Astrocyte (in vitro differentiated cells and primary cell): ENCODE data around the gene TYW3. TPM values are rescaled to one million over a fixed set of nuclear protein-coding genes. Genes with fewer than 3 reads are reported as not detected.

Source experiments
- DNase-seq: peaks from one replicate; pipeline ENCODE4 v3.0.0-alpha.2; 2010; ENCODE audit warnings: low read depth
- FAIRE-seq: peaks from 2 replicates; lab custom pipeline; 2011; peaks lifted over from hg19 to GRCh38; lab: Jason Lieb, UNC
- H2AFZ ChIP-seq: 2 replicates; pipeline ENCODE4 v1.6.0; 2012; ENCODE audit warnings: low read depth, low read length, inconsistent platforms
- H3K27ac ChIP-seq: 2 replicates; pipeline ENCODE4 v1.5.1; 2011; ENCODE audit warnings: low read depth, low read length, inconsistent platforms
- H3K27me3 ChIP-seq: 2 replicates; pipeline ENCODE4 v1.6.0; 2011; ENCODE audit warnings: low read length, inconsistent platforms; ENCODE audit not compliant: insufficient read depth
- H3K36me3 ChIP-seq: 2 replicates; pipeline ENCODE4 v1.5.1; 2011; ENCODE audit warnings: low read length, inconsistent platforms; ENCODE audit not compliant: insufficient read depth
- H3K4me1 ChIP-seq: 2 replicates; pipeline ENCODE4 v1.5.1; 2011; ENCODE audit warnings: low read length, inconsistent platforms; ENCODE audit not compliant: insufficient read depth
- H3K4me2 ChIP-seq: 2 replicates; pipeline ENCODE4 v1.6.0; 2012; ENCODE audit warnings: low read length, inconsistent platforms
- H3K4me3 ChIP-seq: 2 replicates; pipeline ENCODE4 v1.5.1; 2011; ENCODE audit warnings: low read depth, mild to moderate bottlenecking, low read length, inconsistent platforms; ENCODE audit not compliant: insufficient read depth
- H3K79me2 ChIP-seq: 2 replicates; pipeline ENCODE4 v1.6.0; 2012; ENCODE audit warnings: mild to moderate bottlenecking, low read length, inconsistent platforms; ENCODE audit not compliant: insufficient read depth
- H3K9ac ChIP-seq: 2 replicates; pipeline ENCODE4 v1.6.0; 2012; ENCODE audit warnings: mild to moderate bottlenecking, low read length, inconsistent platforms
- H3K9me3 ChIP-seq: 2 replicates; pipeline ENCODE4 v1.5.1; 2012; ENCODE audit warnings: low read depth, mild to moderate bottlenecking, low read length, inconsistent platforms; ENCODE audit not compliant: insufficient read depth
- H4K20me1 ChIP-seq: 2 replicates; pipeline ENCODE4 v1.6.0; 2012; ENCODE audit warnings: low read length, inconsistent platforms; ENCODE audit not compliant: insufficient read depth
- H3K27ac Mint-ChIP-seq: one replicate; pipeline ENCODE4 v1.8.0; 2021; ENCODE audit warnings: mild to moderate bottlenecking, mixed read lengths; ENCODE audit not compliant: unreplicated experiment
- H3K27me3 Mint-ChIP-seq: one replicate; pipeline ENCODE4 v1.8.0; 2021; ENCODE audit warnings: low read depth, mixed read lengths; ENCODE audit not compliant: unreplicated experiment
- H3K36me3 Mint-ChIP-seq: one replicate; pipeline ENCODE4 v1.8.0; 2021; ENCODE audit warnings: low read depth, mixed read lengths; ENCODE audit not compliant: unreplicated experiment
- H3K4me1 Mint-ChIP-seq: one replicate; pipeline ENCODE4 v1.8.0; 2021; ENCODE audit warnings: low read depth, mixed read lengths; ENCODE audit not compliant: unreplicated experiment
- H3K4me3 Mint-ChIP-seq: one replicate; pipeline ENCODE4 v1.8.0; 2021; ENCODE audit warnings: mild to moderate bottlenecking, moderate library complexity, mixed read lengths; ENCODE audit not compliant: unreplicated experiment
- H3K9me3 Mint-ChIP-seq: one replicate; pipeline ENCODE4 v1.8.0; 2021; ENCODE audit warnings: mild to moderate bottlenecking, mixed read lengths; ENCODE audit not compliant: unreplicated experiment
- CTCF ChIP-seq: IDR thresholded peaks from 2 replicates; pipeline ENCODE4 v1.5.1; 2011; ENCODE audit warnings: low read depth, mild to moderate bottlenecking, inconsistent platforms, low read length, moderate library complexity; ENCODE audit not compliant: insufficient read depth
- EZH2 ChIP-seq: IDR thresholded peaks from 2 replicates; pipeline ENCODE4 v1.6.1; 2012; ENCODE audit warnings: mild to moderate bottlenecking, low read length, inconsistent platforms; ENCODE audit not compliant: insufficient read depth
- total RNA-seq: library from RNA; stranded (reverse); gene quantifications from 2 replicates; pipeline ENCODE4 v1.2.1, GENCODE V29; 2021

Gene TYW3
- total RNA-seq, 1 donor from 2014 or later = 19.4 TPM

DNA sequence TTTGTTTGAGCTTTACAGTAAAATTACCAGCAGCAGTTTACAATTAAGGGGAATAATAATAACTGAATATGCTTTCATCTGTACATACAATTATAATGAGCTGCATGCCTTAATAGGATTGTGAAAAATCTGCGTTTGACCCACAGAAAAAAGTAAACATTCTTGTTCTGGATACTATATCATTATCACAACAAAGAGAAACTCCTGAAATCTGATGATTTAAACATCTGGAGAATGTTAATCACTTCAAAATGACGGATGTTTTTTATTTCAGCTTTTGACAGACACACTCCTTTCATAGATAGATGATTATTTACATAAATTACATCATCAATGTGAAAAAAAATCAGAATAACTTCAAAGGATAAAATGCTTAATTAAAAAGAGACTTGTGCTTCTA lies 58.5 kb downstream of the TYW3 start:
- H3K4me1 Mint-ChIP-seq = peaks cover 6% of the 10 kb centered on the region
- Histone ChIP-seq H4K20me1 (no peaks in the 10 kb centered on the region), H2AFZ (no peak overlapping the region), H3K4me3 (no peak overlapping the region), H3K79me2 (no peaks in the 10 kb centered on the region), H3K36me3 (no peaks in the 10 kb centered on the region), H3K27ac (no peak overlapping the region), H3K4me2 (no peak overlapping the region), H3K9me3 (no peaks in the 10 kb centered on the region), H3K27me3 (no peaks in the 10 kb centered on the region), H3K9ac (no peak overlapping the region), H3K4me1 (no peaks in the 10 kb centered on the region)
- no peak overlapping the region for H3K27ac Mint-ChIP-seq
- DNase-seq (no peak), FAIRE-seq (no peak)
- peaks cover 3% of the 10 kb centered on the region for H3K27me3 Mint-ChIP-seq
- no peaks in the 10 kb centered on the region for H3K9me3 Mint-ChIP-seq
- no peak overlapping the region for H3K4me3 Mint-ChIP-seq
- no peak for TF ChIP-seq CTCF
- no peak for TF ChIP-seq EZH2
- H3K36me3 Mint-ChIP-seq = no peaks in the 10 kb centered on the region

DNA sequence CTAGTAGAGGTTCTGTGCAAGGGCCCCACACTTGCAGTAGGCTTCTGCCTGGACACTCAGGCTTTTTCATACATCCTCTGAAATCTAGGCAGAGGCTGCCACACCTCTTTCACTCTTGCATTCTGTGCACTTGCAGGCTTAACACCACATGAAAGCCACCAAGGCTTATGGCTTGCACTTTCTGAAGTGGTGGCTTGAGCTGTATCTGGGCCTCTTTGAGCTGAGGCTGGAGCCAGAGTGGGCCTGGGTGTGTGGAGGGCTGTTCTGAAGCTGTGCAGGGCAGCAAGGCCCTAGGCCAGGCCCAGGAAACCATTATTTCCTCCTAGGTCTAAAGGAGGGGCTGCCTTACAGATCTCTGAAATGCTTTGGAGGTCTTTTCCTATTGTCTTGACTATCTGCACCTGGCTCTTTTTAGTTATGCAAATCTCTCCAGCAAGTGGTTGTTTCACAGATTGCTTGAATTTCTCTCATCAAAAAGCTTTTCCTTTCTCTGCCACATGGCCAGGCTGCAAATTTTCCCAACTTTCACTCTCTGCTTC lies 66.2 kb downstream of the TYW3 start:
- no peaks in the 10 kb centered on the region for H3K4me1 Mint-ChIP-seq
- peaks cover 7% of the 10 kb centered on the region for H3K9me3 Mint-ChIP-seq
- H3K27ac Mint-ChIP-seq = no peak overlapping the region
- Histone ChIP-seq H3K27me3 (no peaks in the 10 kb centered on the region), H4K20me1 (no peaks in the 10 kb centered on the region), H3K4me3 (no peak overlapping the region), H3K36me3 (no peaks in the 10 kb centered on the region), H3K9me3 (no peaks in the 10 kb centered on the region), H2AFZ (no peak overlapping the region), H3K4me2 (no peak overlapping the region), H3K79me2 (no peaks in the 10 kb centered on the region), H3K27ac (no peak overlapping the region), H3K4me1 (no peaks in the 10 kb centered on the region), H3K9ac (no peak overlapping the region)
- no peaks in the 10 kb centered on the region for H3K27me3 Mint-ChIP-seq
- no peak overlapping the region for H3K4me3 Mint-ChIP-seq
- TF ChIP-seq EZH2 = no peak
- no peaks in the 10 kb centered on the region for H3K36me3 Mint-ChIP-seq
- FAIRE-seq (no peak), DNase-seq (no peak)

DNA sequence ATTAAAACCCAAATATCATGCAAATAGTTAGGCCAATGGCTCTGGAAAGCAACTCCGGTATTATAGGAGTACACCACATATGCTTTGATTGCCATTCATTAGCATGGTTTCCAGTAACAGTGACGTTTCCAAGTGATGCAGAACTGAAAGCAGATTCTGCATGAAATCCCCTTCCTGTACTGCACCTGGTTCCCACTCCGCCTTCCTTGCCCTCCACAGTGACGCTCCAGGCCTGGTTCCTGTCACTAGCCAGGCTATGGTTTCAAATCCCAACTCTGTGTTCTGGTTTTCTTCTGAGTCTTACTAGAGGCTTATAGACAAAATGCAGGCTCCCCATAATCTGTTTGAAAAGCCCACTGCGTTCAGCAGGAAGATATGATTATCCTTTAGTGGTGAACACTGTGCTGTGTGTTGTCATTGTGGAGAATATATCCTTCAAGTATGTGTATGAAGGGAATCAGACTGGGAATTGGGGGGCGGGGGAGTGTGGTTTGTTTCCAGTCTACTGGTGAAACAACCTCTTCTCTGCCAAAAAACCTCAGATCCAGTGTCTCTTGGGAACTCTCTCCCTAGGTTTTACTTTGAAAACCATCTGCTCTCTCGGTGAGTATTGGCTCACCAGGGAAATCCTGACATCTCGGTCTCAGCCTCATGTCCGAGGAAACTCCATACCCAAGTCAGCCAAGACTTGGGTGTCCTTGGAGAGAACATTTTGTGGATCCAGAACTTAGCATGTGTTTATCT lies 78.7 kb downstream of the TYW3 start:
- no peak for TF ChIP-seq CTCF
- no peak for TF ChIP-seq EZH2
- H2AFZ ChIP-seq = no peak overlapping the region
- H3K4me1 ChIP-seq = no peaks in the 10 kb centered on the region
- Mint-ChIP-seq H3K36me3 (no peaks in the 10 kb centered on the region), H3K27ac (no peak overlapping the region), H3K4me3 (no peak overlapping the region), H3K9me3 (peaks cover 1% of the 10 kb centered on the region), H3K27me3 (no peaks in the 10 kb centered on the region), H3K4me1 (peaks cover 3% of the 10 kb centered on the region)
- H4K20me1 ChIP-seq = no peaks in the 10 kb centered on the region
- H3K36me3 ChIP-seq = no peaks in the 10 kb centered on the region
- H3K4me2 ChIP-seq = no peak overlapping the region
- no peak overlapping the region for H3K9ac ChIP-seq
- no peaks in the 10 kb centered on the region for H3K9me3 ChIP-seq
- no peak for FAIRE-seq
- no peak overlapping the region for H3K4me3 ChIP-seq
- H3K27me3 ChIP-seq = no peaks in the 10 kb centered on the region
- no peak overlapping the region for H3K27ac ChIP-seq
- no peak for DNase-seq
- no peaks in the 10 kb centered on the region for H3K79me2 ChIP-seq
